ENCODE measurements around the gene TBC1D24. TPM values are rescaled to one million over a fixed set of nuclear protein-coding genes. Genes with fewer than 3 reads are reported as not detected.

TBC1D24 gene
- polyA plus RNA-seq, 3 donors: 0.76 to 5.9 (median 2.1) TPM

GRCh38 chr16:2485811-2486507 is 11.0 kb downstream of the TBC1D24 start:
- H3K4me2 ChIP-seq (replicated peaks; ENCODE audit: extremely low read depth, low read length, poor library complexity, severe bottlenecking): no peak overlapping the region
- H3K4me1 ChIP-seq (ENCODE audit: control insufficient read depth in 1 of 2, insufficient read depth in 2 of 2, low read length in 2 of 2): peaks cover 29 to 33% of the 10 kb centered on the region in 2 donors
- H3K27me3 ChIP-seq (ENCODE audit: control insufficient read depth in 2 of 2, insufficient read depth in 2 of 2, low read length in 2 of 2): no peaks in the 10 kb centered on the region
- peaks cover 45% of the 10 kb centered on the region for H3K4me1 Mint-ChIP-seq
- H3K27ac Mint-ChIP-seq: peak overlapping the region in 3 of 7 donors; percentile 45 to 67 (median 46)
- WGBS (ENCODE audit: insufficient coverage): 68% methylated on average over 24 of the region's 33 CpGs
- H3K36me3 Mint-ChIP-seq: peaks cover 28 to 40% of the 10 kb centered on the region in 2 donors
- no peak overlapping the region for H3K4me3 Mint-ChIP-seq
- no peak overlapping the region for H3K4me3 ChIP-seq (replicated peaks in 1 of 3; ENCODE audit: low read depth in 2 of 3, low read length in 3 of 3)
- DNase-seq: no peak
- H3K27me3 Mint-ChIP-seq (ENCODE audit: low read depth in 3 of 3): peaks cover 2 to 4% (median 4%) of the 10 kb centered on the region in 3 donors
- no peak overlapping the region for H3K27ac ChIP-seq (ENCODE audit: low read depth in 1 of 2, low read length in 2 of 2)
- peaks cover 0 to 10% of the 10 kb centered on the region in 2 donors for H3K36me3 ChIP-seq (replicated peaks in 1 of 2; ENCODE audit: control insufficient read depth in 1 of 2, insufficient read depth in 2 of 2, low read length in 2 of 2)
- peaks cover 15% of the 10 kb centered on the region for H4K20me1 ChIP-seq (ENCODE audit: insufficient read depth, low read length)
- peaks cover 0 to 2% (median 0%) of the 10 kb centered on the region in 7 donors for H3K9me3 Mint-ChIP-seq
- H2AFZ ChIP-seq (ENCODE audit: insufficient read depth, low read depth, low read length, poor library complexity, severe bottlenecking): no peak overlapping the region
- intact Hi-C loops (cut with micrococcal nuclease): loop anchor here in 1 of 2 donors (5.0 kb wide), 1 partner anchor 144 kb away; the partner anchor contains the start of gene ABCA3
- no peaks in the 10 kb centered on the region for H3K9me3 ChIP-seq (replicated peaks in 1 of 2; ENCODE audit: control insufficient read depth in 1 of 2, insufficient read depth in 1 of 2, low read length in 2 of 2)
- no peak for TF ChIP-seq CTCF (IDR thresholded peaks at IDR 0.05)
- H3K79me2 ChIP-seq (ENCODE audit: insufficient read depth, low read length): peaks cover 51% of the 10 kb centered on the region
- H3K9ac ChIP-seq (ENCODE audit: insufficient read depth, low read length, poor library complexity, severe bottlenecking): peak overlapping the region; percentile 49

DNA sequence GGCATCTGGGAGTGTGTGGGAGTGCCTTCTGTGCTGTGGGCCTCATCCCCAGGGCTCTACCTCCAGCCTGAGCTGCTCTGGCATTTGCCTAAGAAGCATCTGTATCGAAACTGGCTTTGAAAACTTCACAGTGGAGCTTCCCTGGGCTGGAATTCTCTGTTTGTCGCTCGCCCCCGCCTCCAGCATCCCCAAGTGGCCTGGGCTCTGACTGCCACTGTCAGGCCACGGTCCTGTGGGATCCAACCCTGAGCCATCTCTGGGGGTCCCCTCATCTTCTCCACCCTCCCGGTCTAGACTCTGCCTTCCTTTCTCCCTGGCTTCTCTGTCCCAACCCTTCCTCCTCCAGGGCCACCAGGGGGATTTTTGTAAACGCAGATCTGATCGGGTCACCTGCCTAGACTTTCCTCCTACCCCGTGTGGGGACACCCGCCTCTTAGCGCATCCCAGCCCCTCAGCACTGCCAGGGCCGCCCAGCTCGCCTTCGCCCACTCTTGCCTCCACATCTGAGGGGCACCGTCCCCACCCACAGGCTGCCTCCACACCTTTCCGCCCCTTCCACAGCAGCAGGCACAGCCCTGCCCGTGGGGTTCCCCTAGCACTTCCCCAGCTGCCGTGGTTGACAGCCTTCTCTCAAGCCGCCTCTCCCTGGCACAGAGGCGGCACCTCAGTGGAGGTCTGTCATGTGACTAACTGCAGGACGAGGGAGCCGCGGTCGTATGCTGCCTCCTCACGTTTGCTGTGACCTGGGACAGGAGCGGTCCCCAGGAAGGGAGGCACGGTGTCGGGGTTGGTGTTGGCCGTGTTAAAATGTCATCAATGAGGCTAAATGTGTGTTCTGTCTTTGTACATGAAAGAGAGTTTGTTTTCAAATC is 12.0 kb downstream of the TBC1D24 start:
- H3K27ac Mint-ChIP-seq: peak overlapping the region; percentile 80 to 93 (median 90)
- peaks cover 0 to 2% (median 0%) of the 10 kb centered on the region in 7 donors for H3K9me3 Mint-ChIP-seq
- Histone ChIP-seq H3K79me2 (ENCODE audit: insufficient read depth, low read length) (peaks cover 46% of the 10 kb centered on the region), H3K27ac (ENCODE audit: low read depth in 1 of 2, low read length in 2 of 2) (peak overlapping the region; percentile 2 to 28), H3K9me3 (replicated peaks in 1 of 2; ENCODE audit: control insufficient read depth in 1 of 2, insufficient read depth in 1 of 2, low read length in 2 of 2) (no peaks in the 10 kb centered on the region), H3K36me3 (replicated peaks in 1 of 2; ENCODE audit: control insufficient read depth in 1 of 2, insufficient read depth in 2 of 2, low read length in 2 of 2) (peaks cover 0 to 10% of the 10 kb centered on the region in 2 donors), H2AFZ (ENCODE audit: insufficient read depth, low read depth, low read length, poor library complexity, severe bottlenecking) (peak overlapping the region; percentile 69), H4K20me1 (ENCODE audit: insufficient read depth, low read length) (peaks cover 13% of the 10 kb centered on the region), H3K4me1 (ENCODE audit: control insufficient read depth in 1 of 2, insufficient read depth in 2 of 2, low read length in 2 of 2) (peaks cover 29 to 33% of the 10 kb centered on the region in 2 donors), H3K9ac (ENCODE audit: insufficient read depth, low read length, poor library complexity, severe bottlenecking) (peak overlapping the region; percentile 49), H3K27me3 (ENCODE audit: control insufficient read depth in 2 of 2, insufficient read depth in 2 of 2, low read length in 2 of 2) (no peaks in the 10 kb centered on the region), H3K4me3 (replicated peaks in 1 of 3; ENCODE audit: low read depth in 2 of 3, low read length in 3 of 3) (peak overlapping the region in 1 of 3 experiments; percentile 10), H3K4me2 (replicated peaks; ENCODE audit: extremely low read depth, low read length, poor library complexity, severe bottlenecking) (peak overlapping the region; percentile 57)
- intact Hi-C loops (cut with micrococcal nuclease): loop anchor here in 1 of 2 donors (5.0 kb wide), 1 partner anchor 145 kb away; the partner anchor contains the start of gene ABCA3
- TF ChIP-seq CTCF (IDR thresholded peaks at IDR 0.05): peak; percentile 37
- peak overlapping the region; percentile 66 to 86 for H3K4me3 Mint-ChIP-seq
- H3K27me3 Mint-ChIP-seq (ENCODE audit: low read depth in 3 of 3): peaks cover 2 to 4% (median 4%) of the 10 kb centered on the region in 3 donors
- DNase-seq: peak; percentile 79 to 88 (median 79)
- H3K36me3 Mint-ChIP-seq: peaks cover 22 to 33% of the 10 kb centered on the region in 2 donors
- WGBS (ENCODE audit: insufficient coverage): 32% methylated on average over 28 of the region's 29 CpGs
- H3K4me1 Mint-ChIP-seq: peaks cover 44% of the 10 kb centered on the region
